Lung (tissue), 12 donors: ENCODE results near the gene HAVCR2. TPM values are rescaled to one million over a fixed set of nuclear protein-coding genes. Genes with fewer than 3 reads are reported as not detected.
"Not testable (repeated sequence)": the region's sequence is repeated elsewhere in the genome, so short reads cannot be mapped to it uniquely, and the experiment has no call there.

ENCODE experiments used
- ATAC-seq: fragments of 200-7000 bp; cut with Tn5 transposase; one replicate; pipeline ENCODE4 v1.9.1; 2020; ENCODE audit warnings: moderate number of reproducible peaks; ENCODE audit not compliant: insufficient read depth, low FRiP score
- DNase-seq, 3 donors: peaks; one replicate each; pipeline ENCODE4 v3.0.0-alpha.2; 2013 to 2017
- H3K27ac ChIP-seq, 2 donors: one replicate each; pipeline ENCODE4 v1.5.1; 2013; ENCODE audit warnings: mild to moderate bottlenecking in 2 of 2, moderate library complexity in 2 of 2, control low read depth in 1 of 2, inconsistent platforms in 1 of 2, low read depth in 1 of 2, low read length in 1 of 2
- H3K27me3 ChIP-seq, 3 donors: one replicate each; pipeline ENCODE4 v1.5.1; 2013; ENCODE audit warnings: low read length in 2 of 3; ENCODE audit not compliant: control insufficient read depth in 3 of 3, insufficient read depth in 3 of 3
- H3K36me3 ChIP-seq, 4 donors: one replicate each; pipeline ENCODE4 v1.5.1; 2013; ENCODE audit warnings: low read length in 4 of 4, mild to moderate bottlenecking in 1 of 4, moderate library complexity in 1 of 4; ENCODE audit not compliant: control insufficient read depth in 4 of 4, insufficient read depth in 4 of 4
- H3K4me1 ChIP-seq, 5 donors: one replicate each; pipeline ENCODE4 v1.5.1; 2013; ENCODE audit warnings: low read length in 5 of 5, mild to moderate bottlenecking in 2 of 5, moderate library complexity in 1 of 5; ENCODE audit not compliant: control insufficient read depth in 5 of 5, insufficient read depth in 5 of 5
- H3K4me3 ChIP-seq: one replicate; pipeline ENCODE4 v1.5.1; 2013; ENCODE audit warnings: mild to moderate bottlenecking, control low read depth, moderate library complexity
- H3K9ac ChIP-seq, 2 donors: one replicate each; pipeline ENCODE4 v1.5.1; 2013; ENCODE audit warnings: low read length in 2 of 2, control low read depth in 1 of 2; ENCODE audit not compliant: insufficient read depth in 1 of 2
- H3K9me3 ChIP-seq, 4 donors: one replicate each; pipeline ENCODE4 v1.5.1; 2013; ENCODE audit warnings: low read length in 3 of 4, mild to moderate bottlenecking in 1 of 4, moderate library complexity in 1 of 4; ENCODE audit not compliant: control insufficient read depth in 4 of 4, insufficient read depth in 3 of 4
- WGBS, 2 donors: extraction: QIAGEN DNeasy Blood & Tissue Kit; methylation state at CpG; one replicate each; pipeline ENCODE4 v1.1.7; 2013; 5-methylcytosine and 5-hydroxymethylcytosine counted together
- polyA plus RNA-seq, 2 donors: library from polyadenylated mRNA; stranded (reverse); fragments of 200-250 nt; gene quantifications; one replicate each; pipeline ENCODE4 v1.2.1, GENCODE V29; 2013
- total RNA-seq, 2 donors: library from RNA; depleted of rRNA in 1 of 2; stranded (reverse); fragments of >200 nt in 1 of 2; gene quantifications; one replicate each; pipeline ENCODE4 v1.2.1, GENCODE V29; 2014 to 2021
- TF ChIP-seq, protein P1 (sequence below): IDR thresholded peaks from 2 replicates; pipeline ENCODE4 v1.5.1; 2012; ENCODE audit warnings: mild to moderate bottlenecking; ENCODE audit errors: control extremely low read depth, extremely low read depth
- donor health status: control.
- donor health status: control.
- donor health status: Bipolar disorder and iron deficiency.
- donor health status: healthy.
- donor health status: DM: yes; HTN: yes; CAD: no.

HAVCR2 gene
- total and polyA plus RNA-seq, 4 donors = 8.8 to 38.4 (median 22.8) TPM

DNA sequence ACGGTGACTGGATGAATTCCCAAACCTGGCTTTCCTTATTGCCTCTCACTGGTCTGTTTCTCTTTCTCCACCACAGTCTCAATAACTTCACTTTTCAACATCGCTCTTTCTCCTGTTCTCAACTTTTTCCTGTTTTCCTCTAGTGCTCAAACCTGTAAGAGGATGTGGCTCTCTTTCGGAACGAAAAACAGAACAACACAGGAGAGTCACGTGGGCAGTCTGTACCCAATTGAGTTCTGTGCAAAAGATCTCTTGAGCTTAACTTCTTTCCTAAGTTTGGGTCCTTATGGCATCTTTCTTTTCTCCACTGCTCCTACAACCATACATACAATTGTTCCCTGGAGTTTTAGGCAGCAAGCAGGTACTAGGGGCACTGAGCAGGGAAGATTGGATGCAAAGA lies 58.8 kb downstream of the HAVCR2 start:
- Histone ChIP-seq H3K4me3 (no peak overlapping the region), H3K4me1 (peaks cover 0 to 2% (median 0%) of the 10 kb centered on the region in 5 donors), H3K36me3 (no peaks in the 10 kb centered on the region), H3K27me3 (no peaks in the 10 kb centered on the region), H3K9me3 (no peaks in the 10 kb centered on the region), H3K27ac (no peak overlapping the region), H3K9ac (no peak overlapping the region)
- TF ChIP-seq, protein P1, sequence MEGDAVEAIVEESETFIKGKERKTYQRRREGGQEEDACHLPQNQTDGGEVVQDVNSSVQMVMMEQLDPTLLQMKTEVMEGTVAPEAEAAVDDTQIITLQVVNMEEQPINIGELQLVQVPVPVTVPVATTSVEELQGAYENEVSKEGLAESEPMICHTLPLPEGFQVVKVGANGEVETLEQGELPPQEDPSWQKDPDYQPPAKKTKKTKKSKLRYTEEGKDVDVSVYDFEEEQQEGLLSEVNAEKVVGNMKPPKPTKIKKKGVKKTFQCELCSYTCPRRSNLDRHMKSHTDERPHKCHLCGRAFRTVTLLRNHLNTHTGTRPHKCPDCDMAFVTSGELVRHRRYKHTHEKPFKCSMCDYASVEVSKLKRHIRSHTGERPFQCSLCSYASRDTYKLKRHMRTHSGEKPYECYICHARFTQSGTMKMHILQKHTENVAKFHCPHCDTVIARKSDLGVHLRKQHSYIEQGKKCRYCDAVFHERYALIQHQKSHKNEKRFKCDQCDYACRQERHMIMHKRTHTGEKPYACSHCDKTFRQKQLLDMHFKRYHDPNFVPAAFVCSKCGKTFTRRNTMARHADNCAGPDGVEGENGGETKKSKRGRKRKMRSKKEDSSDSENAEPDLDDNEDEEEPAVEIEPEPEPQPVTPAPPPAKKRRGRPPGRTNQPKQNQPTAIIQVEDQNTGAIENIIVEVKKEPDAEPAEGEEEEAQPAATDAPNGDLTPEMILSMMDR = no peak
- ATAC-seq (no peak), DNase-seq (no peak)
- WGBS, 2 donors = 45 to 59% methylated on average over 5 of the region's 5 CpGs

DNA sequence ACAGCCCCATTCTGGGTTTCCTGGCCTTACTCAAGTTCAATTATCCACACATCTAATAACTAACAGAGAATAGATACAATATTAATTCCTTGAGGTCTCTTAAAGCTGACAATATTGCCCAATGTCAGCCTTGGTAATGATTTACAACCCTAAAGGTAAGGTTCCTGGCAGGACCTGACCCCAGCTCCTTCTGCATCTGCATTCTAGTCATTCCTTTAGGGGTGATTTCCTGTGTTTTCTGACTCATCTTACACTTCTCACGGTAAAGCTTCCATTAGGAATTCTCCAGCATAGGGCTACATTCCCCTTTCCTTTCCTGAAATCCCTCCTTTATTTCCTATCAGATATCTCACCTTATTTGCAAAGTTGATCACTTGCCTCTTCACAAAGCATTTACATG lies 59.2 kb downstream of the HAVCR2 start:
- peaks cover 0 to 2% (median 0%) of the 10 kb centered on the region in 5 donors for H3K4me1 ChIP-seq
- ATAC-seq = peak; percentile 14
- no peaks in the 10 kb centered on the region for H3K9me3 ChIP-seq
- H3K36me3 ChIP-seq = no peaks in the 10 kb centered on the region
- 32 to 52% methylated on average over 1 of the region's 1 CpG for WGBS, 2 donors
- TF ChIP-seq, protein P1 = no peak
- H3K27me3 ChIP-seq = no peaks in the 10 kb centered on the region
- no peak overlapping the region for H3K4me3 ChIP-seq
- no peak overlapping the region for H3K27ac ChIP-seq
- DNase-seq = no peak
- no peak overlapping the region for H3K9ac ChIP-seq

DNA sequence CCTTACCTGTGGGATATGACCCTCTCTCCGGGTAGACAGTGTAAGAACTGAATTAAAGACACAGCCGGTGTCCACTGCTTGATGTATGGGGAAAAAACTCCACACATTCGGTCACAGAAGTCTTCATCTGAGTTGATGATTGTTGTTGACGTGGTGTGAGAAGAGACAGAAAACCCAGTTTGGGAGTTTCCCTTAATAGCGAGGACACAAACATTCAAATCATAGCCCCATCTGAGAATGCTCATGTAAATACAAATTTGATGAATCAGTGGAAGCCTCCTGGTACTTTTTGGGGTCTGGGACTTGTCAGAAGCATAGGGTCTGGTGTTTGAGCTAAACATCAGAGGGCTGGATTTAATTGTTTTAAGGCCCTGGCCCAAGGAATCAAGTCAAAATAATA lies 60.9 kb downstream of the HAVCR2 start:
- TF ChIP-seq, protein P1 = no peak

DNA sequence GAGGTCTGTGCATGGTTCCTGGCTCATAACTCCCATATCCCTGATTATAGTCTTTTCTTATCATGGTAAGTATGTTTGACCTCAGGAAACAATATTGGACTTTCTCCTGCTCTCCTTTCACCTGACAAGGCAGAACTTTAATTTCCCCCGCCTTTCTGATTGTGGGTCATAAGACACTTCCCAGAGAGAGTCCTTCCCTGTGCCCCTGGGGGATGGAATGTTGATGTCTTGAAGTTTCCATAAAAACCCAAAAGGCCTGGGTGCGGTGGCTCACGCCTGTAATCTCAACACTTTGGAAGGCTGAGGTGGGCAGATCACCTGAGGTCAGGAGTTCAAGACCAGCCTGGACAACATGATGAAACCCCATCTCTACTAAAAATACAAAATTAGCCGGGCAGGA lies 61.8 kb downstream of the HAVCR2 start:
- DNase-seq, H3K4me3 ChIP-seq, H3K4me1 ChIP-seq, ATAC-seq, H3K36me3 ChIP-seq, H3K9ac ChIP-seq, H3K27me3 ChIP-seq, H3K27ac ChIP-seq, H3K9me3 ChIP-seq: not testable (repeated sequence)
- WGBS, 2 donors = 87 to 96% methylated on average over 4 of the region's 4 CpGs

More for the DNA sequence above, 60.9 kb downstream of the HAVCR2 start:
- DNase-seq = no peak
- ATAC-seq = no peak
- Histone ChIP-seq H3K4me1 (peaks cover 0 to 2% (median 0%) of the 10 kb centered on the region in 5 donors), H3K4me3 (no peak overlapping the region), H3K36me3 (no peaks in the 10 kb centered on the region), H3K27ac (no peak overlapping the region), H3K27me3 (no peaks in the 10 kb centered on the region), H3K9me3 (no peaks in the 10 kb centered on the region), H3K9ac (no peak overlapping the region)
- WGBS, 2 donors = 92% methylated on average over 5 of the region's 5 CpGs
